SK-N-SH (cell line): ENCODE measurements around the gene CYTL1. TPM values are rescaled to one million over a fixed set of nuclear protein-coding genes. Genes with fewer than 3 reads are reported as not detected.

Source experiments
- CTCF ChIA-PET: fragments of 300-600, 350-600 bp; formaldehyde crosslinking; extraction: SDS; loops from one replicate; lab custom pipeline; 2021; lab: Yijun Ruan, JAX
- POLR2A ChIA-PET: fragments of 350-600 bp; sonication (Branson Sonifier 250); formaldehyde crosslinking; extraction: SDS; loops from one replicate; lab custom pipeline; 2020; ENCODE audit warnings: antibody characterized with exemption, inconsistent platforms; lab: Yijun Ruan, JAX
- DNase-seq: peaks from one replicate; pipeline ENCODE4 v3.0.0; 2012
- H2AFZ ChIP-seq: fragments of 200-600 bp; sonication (generic); 2 replicates; pipeline ENCODE4 v1.8.1; 2016; ENCODE audit warnings: antibody characterized with exemption, mild to moderate bottlenecking, low read depth
- H3F3A ChIP-seq: fragments of 200-600 bp; sonication (generic); replicated peaks from 2 replicates; pipeline ENCODE3; 2016; ENCODE audit warnings: antibody characterized with exemption, mild to moderate bottlenecking; ENCODE audit not compliant: insufficient read depth
- H3K27ac ChIP-seq, 2 experiments: fragments of 200-500 bp in 1 of 2; fragments of 200-600 bp in 1 of 2; sonication (Bioruptor generic) in 1 of 2; sonication (generic), shearing (Covaris generic) in 1 of 2; 2 replicates each; pipeline versions ENCODE4 v1.5.1 to v1.6.1; 2014 to 2016; ENCODE audit warnings: low read depth in 2 of 2, inconsistent platforms in 1 of 2, low read length in 1 of 2, mild to moderate bottlenecking in 1 of 2, mixed read lengths in 1 of 2
- H3K27me3 ChIP-seq: fragments of 200-600 bp; sonication (generic), shearing (Covaris generic); 2 replicates; pipeline ENCODE4 v1.6.1; 2016; ENCODE audit warnings: mixed run types; ENCODE audit not compliant: insufficient read depth
- H3K36me3 ChIP-seq, 2 experiments: fragments of 200-500 bp in 1 of 2; fragments of 200-600 bp in 1 of 2; sonication (Bioruptor generic) in 1 of 2; sonication (generic) in 1 of 2; replicated peaks in 1 of 2; 2 replicates each; pipeline versions ENCODE3 to v1.5.1; 2014 to 2016; ENCODE audit warnings: low read length in 1 of 2, mild to moderate bottlenecking in 1 of 2; ENCODE audit not compliant: insufficient read depth in 2 of 2, control insufficient read depth in 1 of 2
- H3K4me1 ChIP-seq, 2 experiments: fragments of 200-500 bp in 1 of 2; fragments of 200-600 bp in 1 of 2; sonication (Bioruptor generic) in 1 of 2; sonication (generic), shearing (Covaris generic) in 1 of 2; 2 replicates each; pipeline versions ENCODE4 v1.5.1 to v1.6.1; 2014 to 2016; ENCODE audit warnings: low read depth in 1 of 2, low read length in 1 of 2, mixed run types in 1 of 2; ENCODE audit not compliant: insufficient read depth in 2 of 2, control insufficient read depth in 1 of 2
- H3K4me2 ChIP-seq: fragments of 200-600 bp; sonication (generic), shearing (Covaris generic); 2 replicates; pipeline ENCODE4 v1.6.1; 2017; ENCODE audit warnings: mixed run types
- H3K4me3 ChIP-seq, 2 experiments: fragments of 200-500 bp in 1 of 2; fragments of 200-600 bp in 1 of 2; sonication (Bioruptor generic) in 1 of 2; sonication (generic), shearing (Covaris generic) in 1 of 2; 2 replicates each; pipeline versions ENCODE4 v1.5.1 to v1.8.1; 2014 to 2016; ENCODE audit warnings: low read depth in 2 of 2, inconsistent platforms in 1 of 2, low read length in 1 of 2, mild to moderate bottlenecking in 1 of 2, mixed read lengths in 1 of 2, moderate library complexity in 1 of 2
- H3K79me2 ChIP-seq: fragments of 200-600 bp; sonication (generic); 2 replicates; pipeline ENCODE4 v1.8.1; 2017; ENCODE audit warnings: mild to moderate bottlenecking; ENCODE audit not compliant: insufficient read depth
- H3K9ac ChIP-seq: fragments of 200-600 bp; sonication (generic); 2 replicates; pipeline ENCODE4 v1.6.1; 2017; ENCODE audit warnings: mixed run types
- H3K9me2 ChIP-seq: fragments of 200-600 bp; sonication (generic); 2 replicates; pipeline ENCODE4 v1.6.1; 2017; ENCODE audit warnings: mixed run types
- H3K9me3 ChIP-seq: fragments of 200-600 bp; sonication (generic); 2 replicates; pipeline ENCODE4 v1.6.1; 2017; ENCODE audit warnings: mixed run types, mild to moderate bottlenecking, moderate library complexity
- H4K20me1 ChIP-seq: fragments of 200-600 bp; sonication (generic); 2 replicates; pipeline ENCODE4 v1.6.1; 2017; ENCODE audit warnings: mild to moderate bottlenecking, mixed run types; ENCODE audit not compliant: insufficient read depth
- CTCF ChIP-seq: fragments of 200-600 bp; sonication (generic); IDR thresholded peaks from 2 replicates; pipeline ENCODE4 v1.6.1; 2017; ENCODE audit warnings: antibody characterized with exemption, mild to moderate bottlenecking, moderate library complexity
- FOSL2 ChIP-seq: IDR thresholded peaks from 2 replicates; pipeline ENCODE4 v1.4.0; 2012; ENCODE audit warnings: low read depth, mild to moderate bottlenecking, moderate library complexity, borderline replicate concordance
- FOXM1 ChIP-seq: IDR thresholded peaks from 2 replicates; pipeline ENCODE4 v1.4.0; 2012; ENCODE audit warnings: low read depth, mild to moderate bottlenecking
- MAX ChIP-seq: IDR thresholded peaks from 2 replicates; pipeline ENCODE4 v1.4.0; 2012; ENCODE audit warnings: low read depth
- MEF2A ChIP-seq: IDR thresholded peaks from 2 replicates; pipeline ENCODE4 v1.4.0; 2012; ENCODE audit warnings: low read depth, borderline replicate concordance
- NFIC ChIP-seq: IDR thresholded peaks from 2 replicates; pipeline ENCODE4 v1.4.0; 2012; ENCODE audit warnings: borderline replicate concordance
- NRF1 ChIP-seq: IDR thresholded peaks from 2 replicates; pipeline ENCODE4 v1.6.1; 2012; ENCODE audit warnings: low read depth, mild to moderate bottlenecking, low read length
- POLR2AphosphoS5 ChIP-seq: IDR thresholded peaks from 2 replicates; pipeline ENCODE4 v1.6.1; 2012; ENCODE audit warnings: low read depth, low read length
- RAD21 ChIP-seq: IDR thresholded peaks from 2 replicates; pipeline ENCODE4 v1.6.1; 2012; ENCODE audit warnings: mild to moderate bottlenecking, low read length
- REST ChIP-seq: IDR thresholded peaks from 2 replicates; pipeline ENCODE4 v1.6.1; 2012; ENCODE audit warnings: mild to moderate bottlenecking, low read depth, low read length, moderate library complexity
- RFX5 ChIP-seq: IDR thresholded peaks from 2 replicates; pipeline ENCODE4 v1.6.1; 2012; ENCODE audit warnings: mild to moderate bottlenecking, improper control_type of control experiment, low read length
- SIN3A ChIP-seq: IDR thresholded peaks from 2 replicates; pipeline ENCODE4 v1.6.1; 2012; ENCODE audit warnings: low read depth, mild to moderate bottlenecking, low read length, moderate library complexity, borderline replicate concordance
- SMC3 ChIP-seq: IDR thresholded peaks from 2 replicates; pipeline ENCODE4 v1.6.1; 2012; ENCODE audit warnings: low read depth, low read length, improper control_type of control experiment
- TAF1 ChIP-seq: IDR thresholded peaks from 2 replicates; pipeline ENCODE4 v1.6.1; 2012; ENCODE audit warnings: low read depth, mild to moderate bottlenecking, low read length, moderate library complexity, borderline replicate concordance
- TCF12 ChIP-seq: IDR thresholded peaks from 2 replicates; pipeline ENCODE4 v1.4.0; 2012
- TEAD4 ChIP-seq: IDR thresholded peaks from 2 replicates; pipeline ENCODE4 v1.4.0; 2012; ENCODE audit warnings: mild to moderate bottlenecking, borderline replicate concordance; ENCODE audit not compliant: insufficient read depth
- USF1 ChIP-seq: IDR thresholded peaks from 2 replicates; pipeline ENCODE4 v1.4.0; 2012; ENCODE audit warnings: low read depth, borderline replicate concordance
- USF2 ChIP-seq: fragments of 150-350 bp; IDR thresholded peaks from 2 replicates; pipeline ENCODE4 v1.6.1; 2017; ENCODE audit warnings: antibody characterized with exemption, low read length, low read depth, borderline replicate concordance
- YY1 ChIP-seq: IDR thresholded peaks from 2 replicates; pipeline ENCODE4 v1.4.0; 2012; ENCODE audit warnings: low read depth, mild to moderate bottlenecking
- WGBS: methylation state at CpG from one replicate; pipeline ENCODE4 v1.1.6; 2017; ENCODE audit warnings: low lambda C conversion rate; 5-methylcytosine and 5-hydroxymethylcytosine counted together
- polyA plus RNA-seq, 3 experiments: library from polyadenylated mRNA; depleted of rRNA; stranded (reverse); fragments of >200 nt; gene quantifications; 2 replicates each; pipeline ENCODE4 v1.2.3, GENCODE V29; 2012

Gene CYTL1
- polyA plus RNA-seq, 1 of the 3 experiments (the other 2 are of a cell fraction) = 3.0 TPM

GRCh38 chr4:5054532-5054931, 35.3 kb upstream of the CYTL1 start:
- Histone ChIP-seq H3F3A (no peaks in the 10 kb centered on the region), H3K27ac (no peak overlapping the region), H4K20me1 (no peaks in the 10 kb centered on the region), H3K36me3 (no peaks in the 10 kb centered on the region), H3K27me3 (peaks cover 8% of the 10 kb centered on the region), H3K9me2 (no peaks in the 10 kb centered on the region), H3K9me3 (no peaks in the 10 kb centered on the region; the same call in 1 of the 2 replicates), H2AFZ (no peak overlapping the region), H3K4me3 (no peak overlapping the region), H3K79me2 (no peaks in the 10 kb centered on the region), H3K4me2 (no peak overlapping the region), H3K9ac (no peak overlapping the region), H3K4me1 (peaks cover 0 to 12% of the 10 kb centered on the region in 2 experiments; a peak in 1 of 4 replicates)
- no peak for DNase-seq
- CTCF ChIA-PET = no interaction called here
- WGBS = 12% methylated on average over 5 of the region's 5 CpGs
- POLR2A ChIA-PET = no interaction called here
- TF ChIP-seq FOXM1 (no peak), FOSL2 (no peak), RAD21 (no peak), REST (no peak), USF1 (no peak), MEF2A (no peak), USF2 (no peak), SIN3A (no peak), YY1 (no peak), POLR2AphosphoS5 (no peak), TCF12 (no peak), NFIC (no peak), TAF1 (no peak), NRF1 (no peak), CTCF (no peak), SMC3 (no peak), MAX (no peak), RFX5 (no peak), TEAD4 (no peak)
